Astrocyte of the hippocampus (primary cell): ENCODE measurements around the gene MYO18B.

Source experiments
- DNase-seq: peaks from one replicate; pipeline ENCODE4 v3.0.0; 2011; ENCODE audit warnings: low read depth, low spot score

MYO18B gene

GRCh38 chr22:25777411-25777810, 35.4 kb downstream of the MYO18B start:
- no peak for DNase-seq

- peak; percentile 52 for DNase-seq
Measured at GRCh38 chr22:25777870-25778269, 35.9 kb downstream of the MYO18B start.

- DNase-seq = no peak
Measured at GRCh38 chr22:25779426-25779825, 37.4 kb downstream of the MYO18B start.

- no peak for DNase-seq
Measured at GRCh38 chr22:25779890-25780289, 37.9 kb downstream of the MYO18B start.

GRCh38 chr22:25780673-25781072, 38.7 kb downstream of the MYO18B start:
- DNase-seq = no peak

- no peak for DNase-seq
Measured at GRCh38 chr22:25781801-25782200, 39.8 kb downstream of the MYO18B start.

- DNase-seq = no peak
Measured at GRCh38 chr22:25782831-25783230, 40.8 kb downstream of the MYO18B start.

GRCh38 chr22:25783856-25784255, 41.9 kb downstream of the MYO18B start:
- DNase-seq = no peak

GRCh38 chr22:25786165-25786564, 44.2 kb downstream of the MYO18B start:
- DNase-seq = no peak

- DNase-seq = no peak
Measured at GRCh38 chr22:25791556-25791955, 49.6 kb downstream of the MYO18B start.

GRCh38 chr22:25795478-25795877, 53.5 kb downstream of the MYO18B start:
- DNase-seq = no peak

GRCh38 chr22:25797498-25798290, 55.7 kb downstream of the MYO18B start:
- no peak for DNase-seq

GRCh38 chr22:25800766-25801165, 58.8 kb downstream of the MYO18B start:
- DNase-seq = no peak

GRCh38 chr22:25802018-25802417, 60.0 kb downstream of the MYO18B start:
- no peak for DNase-seq

- DNase-seq = no peak
Measured at GRCh38 chr22:25804676-25805075, 62.7 kb downstream of the MYO18B start.

GRCh38 chr22:25806579-25806978, 64.6 kb downstream of the MYO18B start:
- no peak for DNase-seq

GRCh38 chr22:25814685-25815084, 72.7 kb downstream of the MYO18B start:
- DNase-seq = no peak

GRCh38 chr22:25815561-25815960, 73.6 kb downstream of the MYO18B start:
- DNase-seq = no peak

- DNase-seq = no peak
Measured at GRCh38 chr22:25816522-25817059, 74.6 kb downstream of the MYO18B start.

GRCh38 chr22:25817092-25817943, 75.3 kb downstream of the MYO18B start:
- DNase-seq = no peak

GRCh38 chr22:25818541-25818940, 76.6 kb downstream of the MYO18B start:
- DNase-seq = no peak

- no peak for DNase-seq
Measured at GRCh38 chr22:25822344-25822743, 80.4 kb downstream of the MYO18B start.

GRCh38 chr22:25823276-25823675, 81.3 kb downstream of the MYO18B start:
- no peak for DNase-seq
